Measurements from ENCODE around the gene BAIAP2L1. TPM values are rescaled to one million over a fixed set of nuclear protein-coding genes. Genes with fewer than 3 reads are reported as not detected.

The BAIAP2L1 gene
- total and polyA plus RNA-seq, 9 of the 15 experiments (the other 6 are each of a cell fraction or from before 2014, with no cell fraction given): 4.2 to 29.8 (median 15.5) TPM

GRCh38 chr7:98360221-98361130, 40.4 kb downstream of the BAIAP2L1 start (continued):
- TF ChIP-seq, protein P1, sequence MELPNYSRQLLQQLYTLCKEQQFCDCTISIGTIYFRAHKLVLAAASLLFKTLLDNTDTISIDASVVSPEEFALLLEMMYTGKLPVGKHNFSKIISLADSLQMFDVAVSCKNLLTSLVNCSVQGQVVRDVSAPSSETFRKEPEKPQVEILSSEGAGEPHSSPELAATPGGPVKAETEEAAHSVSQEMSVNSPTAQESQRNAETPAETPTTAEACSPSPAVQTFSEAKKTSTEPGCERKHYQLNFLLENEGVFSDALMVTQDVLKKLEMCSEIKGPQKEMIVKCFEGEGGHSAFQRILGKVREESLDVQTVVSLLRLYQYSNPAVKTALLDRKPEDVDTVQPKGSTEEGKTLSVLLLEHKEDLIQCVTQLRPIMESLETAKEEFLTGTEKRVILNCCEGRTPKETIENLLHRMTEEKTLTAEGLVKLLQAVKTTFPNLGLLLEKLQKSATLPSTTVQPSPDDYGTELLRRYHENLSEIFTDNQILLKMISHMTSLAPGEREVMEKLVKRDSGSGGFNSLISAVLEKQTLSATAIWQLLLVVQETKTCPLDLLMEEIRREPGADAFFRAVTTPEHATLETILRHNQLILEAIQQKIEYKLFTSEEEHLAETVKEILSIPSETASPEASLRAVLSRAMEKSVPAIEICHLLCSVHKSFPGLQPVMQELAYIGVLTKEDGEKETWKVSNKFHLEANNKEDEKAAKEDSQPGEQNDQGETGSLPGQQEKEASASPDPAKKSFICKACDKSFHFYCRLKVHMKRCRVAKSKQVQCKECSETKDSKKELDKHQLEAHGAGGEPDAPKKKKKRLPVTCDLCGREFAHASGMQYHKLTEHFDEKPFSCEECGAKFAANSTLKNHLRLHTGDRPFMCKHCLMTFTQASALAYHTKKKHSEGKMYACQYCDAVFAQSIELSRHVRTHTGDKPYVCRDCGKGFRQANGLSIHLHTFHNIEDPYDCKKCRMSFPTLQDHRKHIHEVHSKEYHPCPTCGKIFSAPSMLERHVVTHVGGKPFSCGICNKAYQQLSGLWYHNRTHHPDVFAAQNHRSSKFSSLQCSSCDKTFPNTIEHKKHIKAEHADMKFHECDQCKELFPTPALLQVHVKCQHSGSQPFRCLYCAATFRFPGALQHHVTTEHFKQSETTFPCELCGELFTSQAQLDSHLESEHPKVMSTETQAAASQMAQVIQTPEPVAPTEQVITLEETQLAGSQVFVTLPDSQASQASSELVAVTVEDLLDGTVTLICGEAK (IDR thresholded peaks at IDR 0.05): 0 out of 2 replicates have a peak, but pooled peaks have one; percentile 8
- TF ChIP-seq, protein P1 (CRISPR knock-in tag; IDR thresholded peaks at IDR 0.05): no peak
- no peak for TF ChIP-seq ZNF311 (CRISPR knock-in tag; IDR thresholded peaks at IDR 0.05)
- no peak for TF ChIP-seq TSC22D4 (tag; IDR thresholded peaks at IDR 0.05)
- TF ChIP-seq GATAD2B (IDR thresholded peaks at IDR 0.05; ENCODE audit: borderline replicate concordance): no peak
- TF ChIP-seq E2F3 (CRISPR knock-in tag; IDR thresholded peaks at IDR 0.05): no peak
- TF ChIP-seq PRPF4 (IDR thresholded peaks at IDR 0.05; ENCODE audit: insufficient read depth, low read depth, low read length, poor library complexity, severe bottlenecking): no peak
- TF ChIP-seq NFIX (CRISPR knock-in tag; IDR thresholded peaks at IDR 0.05; ENCODE audit: low read depth): no peak
- TF ChIP-seq DACH1 (IDR thresholded peaks at IDR 0.05; ENCODE audit: partially characterized antibody): no peak
- peak; percentile 81 for TF ChIP-seq CBFA2T2 (conservative IDR thresholded peaks at IDR 0.05)
- TF ChIP-seq RHOXF2B (CRISPR knock-in tag; conservative IDR thresholded peaks at IDR 0.05): no peak
- TF ChIP-seq RBM15 (IDR thresholded peaks at IDR 0.05; ENCODE audit: insufficient read depth, low read length): no peak
- no peak for TF ChIP-seq SPI1 (IDR thresholded peaks at IDR 0.05; ENCODE audit: borderline replicate concordance, low read depth, low read length)
- no peak for TF ChIP-seq ZNF707 (CRISPR knock-in tag; conservative IDR thresholded peaks at IDR 0.05)
- TF ChIP-seq SRSF9 (IDR thresholded peaks at IDR 0.05; ENCODE audit: borderline replicate concordance, low read depth, low read length): no peak
- TF ChIP-seq RCOR1 (IDR thresholded peaks at IDR 0.05; ENCODE audit: borderline replicate concordance in 1 of 2, low read depth in 2 of 2, low read length in 2 of 2): peak in 1 of 2 experiments; percentile 84; a peak in 3 of 4 replicates
- no peak for TF ChIP-seq NFATC3 (IDR thresholded peaks at IDR 0.05)
- no peak for TF ChIP-seq MAZ (CRISPR knock-in tag; conservative IDR thresholded peaks at IDR 0.05 in 1 of 2, IDR thresholded peaks at IDR 0.05 in 1 of 2)
- TF ChIP-seq MCM2 (IDR thresholded peaks at IDR 0.05; ENCODE audit: low read depth): no peak
- no peak for TF ChIP-seq CREM (IDR thresholded peaks at IDR 0.05; ENCODE audit: low read depth)
- no peak for TF ChIP-seq ARID2 (IDR thresholded peaks at IDR 0.05)
